Measurements from ENCODE around the gene TMEM165.

DNA sequence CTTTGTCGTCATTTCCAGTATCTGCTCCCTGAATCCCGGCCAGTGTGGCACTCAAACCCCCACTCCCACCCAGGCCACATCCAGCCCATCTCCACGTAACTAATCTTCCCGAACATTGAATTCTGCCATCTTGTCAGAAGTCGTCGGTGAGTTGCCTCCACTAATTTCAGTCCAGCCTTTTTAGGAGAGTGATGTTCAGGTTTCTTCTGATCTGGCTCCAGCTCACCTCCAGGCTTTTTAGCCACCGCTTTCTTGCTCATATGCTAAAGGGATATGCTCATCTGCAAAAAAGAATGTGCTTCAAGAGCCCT is 1.3 kb downstream of the TMEM165 start:
- TF ChIP-seq HDAC2 (IDR thresholded peaks at IDR 0.05) (no peak), CBX3 (IDR thresholded peaks at IDR 0.05; ENCODE audit: borderline replicate concordance, low read depth) (no peak)
- TF ChIP-seq, protein P1, sequence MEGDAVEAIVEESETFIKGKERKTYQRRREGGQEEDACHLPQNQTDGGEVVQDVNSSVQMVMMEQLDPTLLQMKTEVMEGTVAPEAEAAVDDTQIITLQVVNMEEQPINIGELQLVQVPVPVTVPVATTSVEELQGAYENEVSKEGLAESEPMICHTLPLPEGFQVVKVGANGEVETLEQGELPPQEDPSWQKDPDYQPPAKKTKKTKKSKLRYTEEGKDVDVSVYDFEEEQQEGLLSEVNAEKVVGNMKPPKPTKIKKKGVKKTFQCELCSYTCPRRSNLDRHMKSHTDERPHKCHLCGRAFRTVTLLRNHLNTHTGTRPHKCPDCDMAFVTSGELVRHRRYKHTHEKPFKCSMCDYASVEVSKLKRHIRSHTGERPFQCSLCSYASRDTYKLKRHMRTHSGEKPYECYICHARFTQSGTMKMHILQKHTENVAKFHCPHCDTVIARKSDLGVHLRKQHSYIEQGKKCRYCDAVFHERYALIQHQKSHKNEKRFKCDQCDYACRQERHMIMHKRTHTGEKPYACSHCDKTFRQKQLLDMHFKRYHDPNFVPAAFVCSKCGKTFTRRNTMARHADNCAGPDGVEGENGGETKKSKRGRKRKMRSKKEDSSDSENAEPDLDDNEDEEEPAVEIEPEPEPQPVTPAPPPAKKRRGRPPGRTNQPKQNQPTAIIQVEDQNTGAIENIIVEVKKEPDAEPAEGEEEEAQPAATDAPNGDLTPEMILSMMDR (IDR thresholded peaks at IDR 0.05 in 2 of 3, conservative IDR thresholded peaks at IDR 0.05 in 1 of 3; ENCODE audit: control insufficient read depth in 2 of 3, extremely low read depth in 1 of 3, insufficient read depth in 1 of 3, low read depth in 3 of 3, low read length in 3 of 3) = no peak
